GM21367 (cell line): ENCODE measurements around the gene SIVA1.

Experiments used
- ATAC-seq: cut with Tn5 transposase; IDR thresholded peaks from one replicate; pipeline ENCODE4 v1.9.1; 2021; ENCODE audit not compliant: unreplicated experiment

SIVA1 gene

GRCh38 chr14:104806625-104807465 is 53.9 kb downstream of the SIVA1 start:
- no peak for ATAC-seq

GRCh38 chr14:104808456-104808855 is 55.5 kb downstream of the SIVA1 start:
- ATAC-seq, result no peak
